Measurements from ENCODE around the gene PCYOX1L. TPM values are rescaled to one million over a fixed set of nuclear protein-coding genes. Genes with fewer than 3 reads are reported as not detected.

The PCYOX1L gene
- total RNA-seq, 1 experiment from 2014 or later: 15.9 TPM

- intact Hi-C loops (cut with micrococcal nuclease): no loop called here
- H3K4me3 ChIP-seq (replicated peaks in 1 of 2; ENCODE audit: low read depth in 1 of 2, low read length in 2 of 2): no peak overlapping the region
- no peaks in the 10 kb centered on the region for H4K20me1 ChIP-seq (ENCODE audit: insufficient read depth)
- no peaks in the 10 kb centered on the region for H3K79me2 ChIP-seq (ENCODE audit: insufficient read depth, low read length)
- no peaks in the 10 kb centered on the region for H3K4me1 ChIP-seq (ENCODE audit: control insufficient read depth in 1 of 2, insufficient read depth in 2 of 2, low read length in 2 of 2)
- H3K9me2 ChIP-seq (ENCODE audit: insufficient read depth): no peaks in the 10 kb centered on the region
- H3K36me3 ChIP-seq (ENCODE audit: control insufficient read depth in 1 of 2, insufficient read depth in 2 of 2, low read length in 2 of 2): no peaks in the 10 kb centered on the region
- H3K9me3 ChIP-seq (ENCODE audit: control insufficient read depth in 1 of 2, insufficient read depth in 1 of 2, low read depth in 1 of 2, low read length in 2 of 2): no peaks in the 10 kb centered on the region
- RAD21 ChIA-PET (ENCODE audit: low non-redundant PET in 1 of 2, low total read pairs in 2 of 2, uncharacterized antibody in 2 of 2, unreplicated experiment in 2 of 2): no interaction called here
- CTCF ChIA-PET: interaction anchor here (1.3 kb wide), 1 partner anchor 27 kb away, joined by 3 read pairs; no protein-coding TSS in a partner anchor
- no TSS peak for BruUV-seq (replicated peaks)
- POLR2A ChIA-PET: no interaction called here
- TF ChIP-seq, protein P1, sequence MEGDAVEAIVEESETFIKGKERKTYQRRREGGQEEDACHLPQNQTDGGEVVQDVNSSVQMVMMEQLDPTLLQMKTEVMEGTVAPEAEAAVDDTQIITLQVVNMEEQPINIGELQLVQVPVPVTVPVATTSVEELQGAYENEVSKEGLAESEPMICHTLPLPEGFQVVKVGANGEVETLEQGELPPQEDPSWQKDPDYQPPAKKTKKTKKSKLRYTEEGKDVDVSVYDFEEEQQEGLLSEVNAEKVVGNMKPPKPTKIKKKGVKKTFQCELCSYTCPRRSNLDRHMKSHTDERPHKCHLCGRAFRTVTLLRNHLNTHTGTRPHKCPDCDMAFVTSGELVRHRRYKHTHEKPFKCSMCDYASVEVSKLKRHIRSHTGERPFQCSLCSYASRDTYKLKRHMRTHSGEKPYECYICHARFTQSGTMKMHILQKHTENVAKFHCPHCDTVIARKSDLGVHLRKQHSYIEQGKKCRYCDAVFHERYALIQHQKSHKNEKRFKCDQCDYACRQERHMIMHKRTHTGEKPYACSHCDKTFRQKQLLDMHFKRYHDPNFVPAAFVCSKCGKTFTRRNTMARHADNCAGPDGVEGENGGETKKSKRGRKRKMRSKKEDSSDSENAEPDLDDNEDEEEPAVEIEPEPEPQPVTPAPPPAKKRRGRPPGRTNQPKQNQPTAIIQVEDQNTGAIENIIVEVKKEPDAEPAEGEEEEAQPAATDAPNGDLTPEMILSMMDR (IDR thresholded peaks at IDR 0.05 in 2 of 3, conservative IDR thresholded peaks at IDR 0.05 in 1 of 3; ENCODE audit: borderline replicate concordance in 1 of 3, insufficient read depth in 1 of 3, low read depth in 2 of 3, low read length in 2 of 3): no peak
- TF ChIP-seq FOSL1 (IDR thresholded peaks at IDR 0.05; ENCODE audit: low read depth) (no peak), RAD21 (IDR thresholded peaks at IDR 0.05; ENCODE audit: low read depth) (no peak), CBX3 (IDR thresholded peaks at IDR 0.05; ENCODE audit: low read depth) (no peak), CEBPB (IDR thresholded peaks at IDR 0.05; ENCODE audit: low read depth) (no peak), SRF (IDR thresholded peaks at IDR 0.05; ENCODE audit: low read depth) (no peak), ATF3 (IDR thresholded peaks at IDR 0.05) (no peak), YY1 (IDR thresholded peaks at IDR 0.05; ENCODE audit: extremely low read depth, insufficient replicate concordance, low read depth, low read length) (no peak), JUND (IDR thresholded peaks at IDR 0.05) (no peak), REST (IDR thresholded peaks at IDR 0.05; ENCODE audit: low read depth) (no peak), POLR2AphosphoS5 (IDR thresholded peaks at IDR 0.05; ENCODE audit: low read depth, low read length) (no peak), ZBTB33 (IDR thresholded peaks at IDR 0.05; ENCODE audit: extremely low read depth, insufficient replicate concordance, low read length) (no peak), ZNF274 (IDR thresholded peaks at IDR 0.05; ENCODE audit: low read depth, low read length) (no peak), SP1 (IDR thresholded peaks at IDR 0.05; ENCODE audit: low read depth) (no peak), EGR1 (IDR thresholded peaks at IDR 0.05; ENCODE audit: low read depth) (no peak), SIN3A (IDR thresholded peaks at IDR 0.05; ENCODE audit: low read depth) (no peak), ZFX (IDR thresholded peaks at IDR 0.05) (no peak), ELF1 (IDR thresholded peaks at IDR 0.05; ENCODE audit: borderline replicate concordance, low read depth) (no peak)
- TF ChIP-seq, protein P2, sequence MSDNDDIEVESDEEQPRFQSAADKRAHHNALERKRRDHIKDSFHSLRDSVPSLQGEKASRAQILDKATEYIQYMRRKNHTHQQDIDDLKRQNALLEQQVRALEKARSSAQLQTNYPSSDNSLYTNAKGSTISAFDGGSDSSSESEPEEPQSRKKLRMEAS (IDR thresholded peaks at IDR 0.05): no peak
- no peak overlapping the region for H2AFZ ChIP-seq (ENCODE audit: low read depth, low read length, poor library complexity, severe bottlenecking)
- H3K4me2 ChIP-seq (ENCODE audit: low read length): no peak overlapping the region
- no peaks in the 10 kb centered on the region for H3K27me3 ChIP-seq (ENCODE audit: insufficient read depth, low read length)
- no peak overlapping the region; the same call in 1 of the 2 replicates for H3K27ac ChIP-seq (ENCODE audit: low read depth, low read length)
- no peak overlapping the region for H3K9ac ChIP-seq (ENCODE audit: low read length)
- no peak for ATAC-seq
- no peak for DNase-seq (ENCODE audit: low read depth, low spot score)
Observed at GRCh38 chr5:149412783-149413476, 55.1 kb downstream of the PCYOX1L start.
